Measurements from ENCODE around the gene TRIM63. TPM values are rescaled to one million over a fixed set of nuclear protein-coding genes. Genes with fewer than 3 reads are reported as not detected.

TRIM63 gene
- total RNA-seq, 1 experiment from 2014 or later: not detected

DNA sequence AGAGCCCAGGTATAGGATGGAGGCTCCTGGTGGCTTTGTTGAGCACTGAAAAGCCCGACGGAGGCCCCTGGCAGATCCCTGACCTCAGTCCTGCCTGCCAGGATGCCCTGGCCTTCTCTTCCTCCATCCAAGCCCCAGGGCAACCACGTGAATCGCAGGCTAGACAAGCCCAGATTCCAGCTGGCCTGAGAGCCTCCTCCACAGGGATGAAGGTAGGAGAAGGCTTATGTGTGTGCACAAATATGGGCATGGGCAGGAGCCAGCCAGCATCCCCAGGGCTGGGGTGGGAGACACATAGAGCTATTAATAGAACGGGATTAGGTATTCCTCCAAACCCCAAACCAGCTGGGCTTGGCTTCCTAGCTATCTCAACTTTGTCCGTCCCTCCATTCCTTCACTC lies 49.8 kb downstream of the TRIM63 start (continued):
- TF ChIP-seq, protein P1, sequence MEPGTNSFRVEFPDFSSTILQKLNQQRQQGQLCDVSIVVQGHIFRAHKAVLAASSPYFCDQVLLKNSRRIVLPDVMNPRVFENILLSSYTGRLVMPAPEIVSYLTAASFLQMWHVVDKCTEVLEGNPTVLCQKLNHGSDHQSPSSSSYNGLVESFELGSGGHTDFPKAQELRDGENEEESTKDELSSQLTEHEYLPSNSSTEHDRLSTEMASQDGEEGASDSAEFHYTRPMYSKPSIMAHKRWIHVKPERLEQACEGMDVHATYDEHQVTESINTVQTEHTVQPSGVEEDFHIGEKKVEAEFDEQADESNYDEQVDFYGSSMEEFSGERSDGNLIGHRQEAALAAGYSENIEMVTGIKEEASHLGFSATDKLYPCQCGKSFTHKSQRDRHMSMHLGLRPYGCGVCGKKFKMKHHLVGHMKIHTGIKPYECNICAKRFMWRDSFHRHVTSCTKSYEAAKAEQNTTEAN (CRISPR knock-in tag; IDR thresholded peaks at IDR 0.05): no peak
- TF ChIP-seq ZNF671 (CRISPR knock-in tag; IDR thresholded peaks at IDR 0.05) (no peak), NR3C1 (CRISPR knock-in tag; conservative IDR thresholded peaks at IDR 0.05; ENCODE audit: low read depth) (no peak), ELF4 (CRISPR knock-in tag; IDR thresholded peaks at IDR 0.05; ENCODE audit: low read depth) (no peak), MYBL2 (CRISPR knock-in tag; IDR thresholded peaks at IDR 0.05) (no peak)

DNA sequence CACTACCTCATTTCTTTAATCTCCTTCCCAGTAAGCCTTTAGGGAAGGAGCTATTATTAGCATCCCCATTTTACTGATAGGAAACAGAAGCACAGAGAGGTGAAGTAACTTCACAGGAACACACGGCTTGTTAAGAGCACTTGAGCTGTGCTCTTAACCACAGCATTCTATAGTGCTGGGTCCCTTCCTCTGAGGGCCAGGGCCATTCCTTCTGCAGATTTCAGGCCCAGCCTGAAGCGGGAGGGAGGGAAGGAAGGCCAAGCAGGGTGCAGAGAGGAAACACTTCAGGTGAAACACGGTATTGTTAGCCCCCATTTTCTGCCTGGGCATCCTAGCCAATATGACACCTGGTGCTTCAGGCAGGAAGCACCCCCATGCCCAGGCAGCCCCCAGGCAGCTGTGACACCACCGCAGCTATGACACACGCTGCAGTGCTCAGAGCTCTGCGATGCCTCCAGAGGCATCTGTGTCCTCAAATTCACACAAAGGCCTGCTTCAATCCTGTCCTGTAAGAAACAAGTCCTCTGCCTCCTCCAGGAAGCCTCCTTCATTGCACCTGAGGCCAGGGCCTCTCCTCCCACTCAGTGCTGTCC lies 50.4 kb downstream of the TRIM63 start:
- POLR2A ChIA-PET: no interaction called here
- Mint-ChIP-seq H3K4me3 (no peak overlapping the region), H3K4me1 (peaks cover 28% of the 10 kb centered on the region), H3K9me3 (no peaks in the 10 kb centered on the region), H3K27me3 (ENCODE audit: low read depth) (no peaks in the 10 kb centered on the region; the same call in 1 of the 2 replicates), H3K27ac (no peak overlapping the region), H3K36me3 (no peaks in the 10 kb centered on the region)
- CTCF ChIA-PET: interaction anchor here (0.6 to 2.3 kb wide), 8 partner anchors 12 to 128 kb away, joined by 3 to 11 read pairs (median 6); partner anchors contain the start of genes PAFAH2 and SLC30A2
- no peak for ATAC-seq
- TF ChIP-seq, protein P2, sequence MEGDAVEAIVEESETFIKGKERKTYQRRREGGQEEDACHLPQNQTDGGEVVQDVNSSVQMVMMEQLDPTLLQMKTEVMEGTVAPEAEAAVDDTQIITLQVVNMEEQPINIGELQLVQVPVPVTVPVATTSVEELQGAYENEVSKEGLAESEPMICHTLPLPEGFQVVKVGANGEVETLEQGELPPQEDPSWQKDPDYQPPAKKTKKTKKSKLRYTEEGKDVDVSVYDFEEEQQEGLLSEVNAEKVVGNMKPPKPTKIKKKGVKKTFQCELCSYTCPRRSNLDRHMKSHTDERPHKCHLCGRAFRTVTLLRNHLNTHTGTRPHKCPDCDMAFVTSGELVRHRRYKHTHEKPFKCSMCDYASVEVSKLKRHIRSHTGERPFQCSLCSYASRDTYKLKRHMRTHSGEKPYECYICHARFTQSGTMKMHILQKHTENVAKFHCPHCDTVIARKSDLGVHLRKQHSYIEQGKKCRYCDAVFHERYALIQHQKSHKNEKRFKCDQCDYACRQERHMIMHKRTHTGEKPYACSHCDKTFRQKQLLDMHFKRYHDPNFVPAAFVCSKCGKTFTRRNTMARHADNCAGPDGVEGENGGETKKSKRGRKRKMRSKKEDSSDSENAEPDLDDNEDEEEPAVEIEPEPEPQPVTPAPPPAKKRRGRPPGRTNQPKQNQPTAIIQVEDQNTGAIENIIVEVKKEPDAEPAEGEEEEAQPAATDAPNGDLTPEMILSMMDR (IDR thresholded peaks at IDR 0.05): no peak
- TF ChIP-seq ATF1 (CRISPR knock-in tag; IDR thresholded peaks at IDR 0.05) (no peak), ETV6 (CRISPR knock-in tag; IDR thresholded peaks at IDR 0.05) (no peak), TCF7 (CRISPR knock-in tag; IDR thresholded peaks at IDR 0.05; ENCODE audit: low read depth) (no peak), NFYB (CRISPR knock-in tag; conservative IDR thresholded peaks at IDR 0.05; ENCODE audit: low read depth) (no peak), ZBTB21 (CRISPR knock-in tag; IDR thresholded peaks at IDR 0.05; ENCODE audit: borderline replicate concordance) (no peak), SMAD3 (CRISPR knock-in tag; IDR thresholded peaks at IDR 0.05; ENCODE audit: borderline replicate concordance) (no peak)
- TF ChIP-seq, protein P3, sequence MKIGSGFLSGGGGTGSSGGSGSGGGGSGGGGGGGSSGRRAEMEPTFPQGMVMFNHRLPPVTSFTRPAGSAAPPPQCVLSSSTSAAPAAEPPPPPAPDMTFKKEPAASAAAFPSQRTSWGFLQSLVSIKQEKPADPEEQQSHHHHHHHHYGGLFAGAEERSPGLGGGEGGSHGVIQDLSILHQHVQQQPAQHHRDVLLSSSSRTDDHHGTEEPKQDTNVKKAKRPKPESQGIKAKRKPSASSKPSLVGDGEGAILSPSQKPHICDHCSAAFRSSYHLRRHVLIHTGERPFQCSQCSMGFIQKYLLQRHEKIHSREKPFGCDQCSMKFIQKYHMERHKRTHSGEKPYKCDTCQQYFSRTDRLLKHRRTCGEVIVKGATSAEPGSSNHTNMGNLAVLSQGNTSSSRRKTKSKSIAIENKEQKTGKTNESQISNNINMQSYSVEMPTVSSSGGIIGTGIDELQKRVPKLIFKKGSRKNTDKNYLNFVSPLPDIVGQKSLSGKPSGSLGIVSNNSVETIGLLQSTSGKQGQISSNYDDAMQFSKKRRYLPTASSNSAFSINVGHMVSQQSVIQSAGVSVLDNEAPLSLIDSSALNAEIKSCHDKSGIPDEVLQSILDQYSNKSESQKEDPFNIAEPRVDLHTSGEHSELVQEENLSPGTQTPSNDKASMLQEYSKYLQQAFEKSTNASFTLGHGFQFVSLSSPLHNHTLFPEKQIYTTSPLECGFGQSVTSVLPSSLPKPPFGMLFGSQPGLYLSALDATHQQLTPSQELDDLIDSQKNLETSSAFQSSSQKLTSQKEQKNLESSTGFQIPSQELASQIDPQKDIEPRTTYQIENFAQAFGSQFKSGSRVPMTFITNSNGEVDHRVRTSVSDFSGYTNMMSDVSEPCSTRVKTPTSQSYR (CRISPR knock-in tag; IDR thresholded peaks at IDR 0.05): no peak
- TF ChIP-seq, protein P1 (CRISPR knock-in tag; IDR thresholded peaks at IDR 0.05): no peak
- TF ChIP-seq, protein P4, sequence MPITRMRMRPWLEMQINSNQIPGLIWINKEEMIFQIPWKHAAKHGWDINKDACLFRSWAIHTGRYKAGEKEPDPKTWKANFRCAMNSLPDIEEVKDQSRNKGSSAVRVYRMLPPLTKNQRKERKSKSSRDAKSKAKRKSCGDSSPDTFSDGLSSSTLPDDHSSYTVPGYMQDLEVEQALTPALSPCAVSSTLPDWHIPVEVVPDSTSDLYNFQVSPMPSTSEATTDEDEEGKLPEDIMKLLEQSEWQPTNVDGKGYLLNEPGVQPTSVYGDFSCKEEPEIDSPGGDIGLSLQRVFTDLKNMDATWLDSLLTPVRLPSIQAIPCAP (CRISPR knock-in tag; IDR thresholded peaks at IDR 0.05): no peak
- TF ChIP-seq, protein P5, sequence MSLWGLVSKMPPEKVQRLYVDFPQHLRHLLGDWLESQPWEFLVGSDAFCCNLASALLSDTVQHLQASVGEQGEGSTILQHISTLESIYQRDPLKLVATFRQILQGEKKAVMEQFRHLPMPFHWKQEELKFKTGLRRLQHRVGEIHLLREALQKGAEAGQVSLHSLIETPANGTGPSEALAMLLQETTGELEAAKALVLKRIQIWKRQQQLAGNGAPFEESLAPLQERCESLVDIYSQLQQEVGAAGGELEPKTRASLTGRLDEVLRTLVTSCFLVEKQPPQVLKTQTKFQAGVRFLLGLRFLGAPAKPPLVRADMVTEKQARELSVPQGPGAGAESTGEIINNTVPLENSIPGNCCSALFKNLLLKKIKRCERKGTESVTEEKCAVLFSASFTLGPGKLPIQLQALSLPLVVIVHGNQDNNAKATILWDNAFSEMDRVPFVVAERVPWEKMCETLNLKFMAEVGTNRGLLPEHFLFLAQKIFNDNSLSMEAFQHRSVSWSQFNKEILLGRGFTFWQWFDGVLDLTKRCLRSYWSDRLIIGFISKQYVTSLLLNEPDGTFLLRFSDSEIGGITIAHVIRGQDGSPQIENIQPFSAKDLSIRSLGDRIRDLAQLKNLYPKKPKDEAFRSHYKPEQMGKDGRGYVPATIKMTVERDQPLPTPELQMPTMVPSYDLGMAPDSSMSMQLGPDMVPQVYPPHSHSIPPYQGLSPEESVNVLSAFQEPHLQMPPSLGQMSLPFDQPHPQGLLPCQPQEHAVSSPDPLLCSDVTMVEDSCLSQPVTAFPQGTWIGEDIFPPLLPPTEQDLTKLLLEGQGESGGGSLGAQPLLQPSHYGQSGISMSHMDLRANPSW (CRISPR knock-in tag; conservative IDR thresholded peaks at IDR 0.05; ENCODE audit: low read depth): no peak
- no peak for DNase-seq (ENCODE audit: low spot score)
